CD4-positive, alpha-beta T cell treated with Interleukin-2 at 100 ng/mL for 4 hours (primary cell): ENCODE data around the gene CD300LB.
"Not testable (repeated sequence)": the region's sequence is repeated elsewhere in the genome, so short reads cannot be mapped to it uniquely, and the experiment has no call there.

Source experiments
- DNase-seq: peaks from one replicate; pipeline ENCODE4 v3.0.0-alpha.2; 2020; ENCODE audit warnings: low spot score

CD300LB gene

GRCh38 chr17:74525781-74526288, 5.4 kb downstream of the CD300LB start:
- DNase-seq, result no peak

GRCh38 chr17:74525465-74525725, 5.9 kb downstream of the CD300LB start:
- DNase-seq, result no peak

- no peak for DNase-seq
Measured at GRCh38 chr17:74524653-74525464, 6.4 kb downstream of the CD300LB start.

- no peak for DNase-seq
Measured at GRCh38 chr17:74523308-74523707, 8.0 kb downstream of the CD300LB start.

- no peak for DNase-seq
Measured at GRCh38 chr17:74522381-74523105, 8.7 kb downstream of the CD300LB start.

GRCh38 chr17:74521701-74522201, 9.5 kb downstream of the CD300LB start:
- DNase-seq, result no peak

GRCh38 chr17:74520790-74521480, 10.3 kb downstream of the CD300LB start:
- DNase-seq, result no peak

GRCh38 chr17:74520016-74520434, 11.2 kb downstream of the CD300LB start:
- no peak for DNase-seq

GRCh38 chr17:74518413-74518981, 12.8 kb downstream of the CD300LB start:
- DNase-seq, result not testable (repeated sequence)

- no peak for DNase-seq
Measured at GRCh38 chr17:74516561-74517328, 14.5 kb downstream of the CD300LB start.

- DNase-seq, result no peak
Measured at GRCh38 chr17:74515941-74516340, 15.3 kb downstream of the CD300LB start.

GRCh38 chr17:74514632-74515334, 16.5 kb downstream of the CD300LB start:
- no peak for DNase-seq

- no peak for DNase-seq
Measured at GRCh38 chr17:74513987-74514631, 17.2 kb downstream of the CD300LB start.

- DNase-seq, result no peak
Measured at GRCh38 chr17:74512624-74513091, 18.6 kb downstream of the CD300LB start.

- no peak for DNase-seq
Measured at GRCh38 chr17:74512036-74512435, 19.2 kb downstream of the CD300LB start.

- no peak for DNase-seq
Measured at GRCh38 chr17:74508156-74508555, 23.1 kb downstream of the CD300LB start.

- not testable (repeated sequence) for DNase-seq
Measured at GRCh38 chr17:74503949-74504348, 27.3 kb downstream of the CD300LB start.

GRCh38 chr17:74502861-74503260, 28.4 kb downstream of the CD300LB start:
- DNase-seq, result no peak

GRCh38 chr17:74499992-74500391, 31.3 kb downstream of the CD300LB start:
- no peak for DNase-seq

- no peak for DNase-seq
Measured at GRCh38 chr17:74497471-74497870, 33.8 kb downstream of the CD300LB start.
